Ureter (tissue), 1 donor: ENCODE results near the gene SUSD2. TPM values are rescaled to one million over a fixed set of nuclear protein-coding genes. Genes with fewer than 3 reads are reported as not detected.

Experiments
- DNase-seq: peaks from one replicate; pipeline ENCODE4 v3.0.0-alpha.2; 2020; ENCODE audit warnings: low spot score
- total RNA-seq: library from RNA; stranded (reverse); gene quantifications from one replicate; pipeline ENCODE4 v1.2.4, GENCODE V29; 2023
- donor health status: DM: yes; HTN: yes; CAD: no.

The SUSD2 gene
- total RNA-seq, 1 donor from 2014 or later: 8.3 TPM

DNA sequence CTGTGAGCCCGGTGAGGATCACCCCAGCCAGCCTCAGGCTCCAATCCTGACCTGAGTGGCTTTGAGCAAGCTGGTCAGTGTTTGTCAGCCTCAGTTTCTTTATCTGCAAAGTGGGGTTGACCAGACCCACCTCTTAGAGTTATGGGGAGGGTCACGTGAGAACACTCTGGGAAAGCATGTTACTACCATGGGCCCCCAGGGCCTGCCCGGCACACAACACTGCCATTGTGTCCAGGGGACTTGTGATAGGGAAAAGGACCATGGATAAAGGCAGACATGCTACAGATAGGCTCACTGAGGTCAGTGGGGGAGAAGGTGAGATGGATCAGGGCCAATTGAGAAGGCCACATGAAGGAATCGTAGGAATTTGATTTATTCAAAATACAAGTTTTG lies 32.1 kb upstream of the SUSD2 start:
- DNase-seq: no peak

- no peak for DNase-seq
These were observed 27.9 kb upstream of the SUSD2 start for GRCh38 chr22:24153353-24153752.

DNA sequence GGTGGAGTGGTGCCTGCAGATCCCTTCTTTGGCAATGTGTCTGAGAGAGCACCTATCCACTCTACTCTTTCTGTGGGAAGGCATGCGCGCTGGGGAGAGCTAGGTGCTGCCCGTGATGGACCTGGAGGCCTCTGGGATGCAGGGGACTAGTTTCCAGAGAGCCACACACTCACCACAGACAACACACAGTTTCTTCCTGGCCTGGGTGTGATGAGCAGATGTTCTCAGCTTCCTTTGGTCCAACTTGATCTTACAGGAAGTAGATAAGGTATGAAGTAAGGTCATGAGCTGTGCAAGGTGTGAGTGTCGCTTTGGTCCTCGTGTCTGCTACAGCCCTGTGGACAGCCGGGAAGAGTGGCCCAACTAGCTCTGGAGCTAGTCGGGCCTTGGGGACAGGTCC lies 27.3 kb upstream of the SUSD2 start:
- no peak for DNase-seq

DNA sequence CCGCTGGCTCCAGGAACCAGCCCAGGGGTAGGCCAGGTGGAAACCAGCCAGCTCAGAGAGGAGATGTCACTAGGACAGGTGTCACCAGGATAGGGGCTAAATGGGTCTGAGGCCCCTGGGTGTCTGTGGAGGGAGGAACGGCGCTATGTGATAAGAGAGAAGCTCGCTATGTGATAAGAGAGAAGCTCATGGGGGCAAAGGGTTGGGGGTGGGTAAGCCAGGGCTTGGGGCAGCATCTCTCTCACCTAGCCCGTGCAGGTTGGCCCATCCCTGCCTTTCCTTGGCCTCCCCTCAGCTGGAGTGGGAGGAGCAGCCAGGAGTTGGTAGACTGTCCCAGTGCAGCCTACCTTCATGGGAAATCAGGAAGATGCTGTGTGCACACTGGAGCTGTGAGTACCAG lies 26.5 kb upstream of the SUSD2 start:
- no peak for DNase-seq

GRCh38 chr22:24155627-24156140 lies 25.6 kb upstream of the SUSD2 start:
- peak; percentile 88 for DNase-seq

GRCh38 chr22:24156141-24156912 lies 25.0 kb upstream of the SUSD2 start:
- no peak for DNase-seq

DNA sequence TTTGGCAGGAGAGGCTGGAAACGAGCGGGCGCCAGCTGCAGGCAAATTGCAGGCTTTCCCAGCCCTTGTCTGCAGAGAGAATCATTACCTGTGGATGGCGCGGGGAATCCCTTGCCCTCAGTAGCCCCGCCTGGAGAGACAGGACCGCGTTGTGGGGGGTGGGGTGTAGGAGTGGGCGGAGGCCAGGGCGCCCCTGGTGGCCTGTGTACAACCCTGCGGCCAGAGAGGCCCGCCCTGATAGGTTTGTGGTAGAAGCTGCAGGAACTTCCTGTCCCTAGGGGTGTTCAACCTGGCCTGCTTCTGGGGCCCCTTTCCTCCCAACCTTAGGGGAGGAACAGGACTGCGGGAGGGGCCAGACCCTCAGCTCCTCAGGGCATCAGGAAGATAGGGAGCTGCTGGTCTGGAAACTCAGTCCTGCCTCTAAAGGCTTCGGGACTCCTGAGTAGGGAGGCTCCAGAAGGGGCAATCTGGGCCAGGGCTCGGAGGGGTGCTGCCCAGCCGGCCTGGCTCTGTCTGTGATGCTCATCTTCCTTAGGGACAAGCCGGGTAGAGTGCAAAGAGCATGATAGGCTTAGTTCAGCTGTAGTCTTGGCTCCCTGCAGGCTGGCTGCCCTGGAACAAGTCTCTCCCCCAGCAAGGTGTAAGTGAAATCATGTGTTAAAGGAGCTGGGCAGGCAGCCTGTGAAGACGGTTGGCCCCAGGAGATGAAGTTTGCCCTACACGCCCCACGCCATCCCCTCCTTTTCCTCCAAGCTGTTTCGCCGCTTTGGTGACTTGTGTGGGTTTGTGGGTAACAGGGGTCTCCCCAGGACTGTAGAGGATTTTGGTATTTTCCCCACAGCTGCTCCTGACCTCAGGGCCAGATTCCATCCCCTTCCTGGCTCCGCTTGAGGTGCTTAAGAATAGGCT lies 24.1 kb upstream of the SUSD2 start:
- peak; percentile 92 for DNase-seq

DNA sequence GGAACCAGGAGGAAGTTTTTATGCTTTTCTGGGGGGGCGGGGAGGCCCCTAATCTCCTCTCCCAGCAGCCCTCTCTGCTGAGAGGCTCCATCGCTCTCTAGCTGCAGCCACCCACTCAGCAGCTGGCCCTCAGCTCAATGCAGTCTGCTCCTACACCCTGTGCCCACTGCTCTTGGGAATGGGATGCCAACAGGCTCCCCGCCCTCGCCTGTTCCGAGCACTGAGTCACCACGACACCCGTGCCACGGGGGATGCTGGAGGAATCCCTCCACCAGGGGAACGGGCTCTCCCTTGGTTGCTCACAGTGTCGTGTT lies 23.5 kb upstream of the SUSD2 start:
- DNase-seq: no peak

- no peak for DNase-seq
These were observed 21.6 kb upstream of the SUSD2 start for GRCh38 chr22:24159650-24160049.

- DNase-seq: no peak
These were observed 20.7 kb upstream of the SUSD2 start for GRCh38 chr22:24160546-24160945.

DNA sequence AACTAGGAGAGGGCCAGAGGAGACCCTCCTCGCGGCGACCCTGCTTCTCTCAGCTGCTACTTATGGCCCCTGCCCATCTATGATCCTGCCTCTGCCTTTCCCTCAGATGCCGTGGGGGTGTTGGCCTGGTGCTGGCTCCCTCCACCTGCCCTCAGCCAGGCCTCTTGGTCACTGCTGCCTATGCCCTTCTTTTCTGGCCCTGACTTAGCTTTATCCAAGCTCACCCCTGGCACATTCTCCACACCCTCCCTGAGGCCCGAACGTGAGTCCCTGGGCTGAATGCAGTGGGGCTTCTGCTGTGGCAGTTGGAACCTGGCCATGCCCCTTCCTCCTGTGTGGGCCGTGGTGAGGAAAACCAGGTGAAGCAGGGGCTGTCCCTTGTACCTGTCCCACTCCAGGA lies 19.8 kb upstream of the SUSD2 start:
- no peak for DNase-seq

- no peak for DNase-seq
These were observed 19.4 kb upstream of the SUSD2 start for GRCh38 chr22:24161909-24162308.

DNA sequence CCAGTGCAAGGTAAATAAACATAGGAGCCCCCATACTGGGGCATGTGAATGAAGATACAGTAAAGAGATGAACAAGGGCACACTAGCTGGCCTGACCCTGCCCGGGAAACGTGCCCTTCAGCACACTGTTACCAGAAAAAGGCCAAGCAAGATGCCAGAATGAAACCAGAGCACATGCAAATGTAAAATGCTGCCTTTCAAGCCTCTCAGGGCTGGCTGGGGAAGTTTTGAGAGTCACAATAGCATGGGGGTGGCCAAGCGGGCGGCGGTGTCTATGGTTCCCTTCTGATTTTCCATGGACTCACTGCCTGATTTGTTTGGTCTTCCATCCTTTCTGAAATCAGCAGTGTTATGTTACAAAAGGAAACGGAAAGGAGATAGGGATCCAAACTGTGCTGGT lies 18.9 kb upstream of the SUSD2 start:
- DNase-seq: no peak

DNA sequence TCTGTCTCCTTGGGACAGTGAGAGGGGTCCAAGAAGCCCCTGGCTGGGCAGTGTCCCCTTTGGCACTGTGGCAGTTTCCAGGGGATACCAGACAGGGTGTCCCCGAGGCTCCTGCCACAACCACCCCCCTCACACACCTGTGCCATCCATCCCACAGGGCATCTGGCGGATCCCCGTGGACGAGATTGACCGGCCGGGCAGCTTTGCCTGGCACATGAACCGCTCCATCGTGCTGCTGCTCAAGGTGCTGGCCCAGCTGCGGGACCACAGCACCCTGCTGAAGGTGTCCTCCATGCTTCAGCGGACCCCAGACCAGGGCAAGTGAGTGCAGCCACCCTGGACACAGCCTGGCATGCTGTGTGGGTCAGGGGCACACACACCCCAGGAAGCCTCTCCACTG lies 17.0 kb upstream of the SUSD2 start:
- DNase-seq: no peak

DNA sequence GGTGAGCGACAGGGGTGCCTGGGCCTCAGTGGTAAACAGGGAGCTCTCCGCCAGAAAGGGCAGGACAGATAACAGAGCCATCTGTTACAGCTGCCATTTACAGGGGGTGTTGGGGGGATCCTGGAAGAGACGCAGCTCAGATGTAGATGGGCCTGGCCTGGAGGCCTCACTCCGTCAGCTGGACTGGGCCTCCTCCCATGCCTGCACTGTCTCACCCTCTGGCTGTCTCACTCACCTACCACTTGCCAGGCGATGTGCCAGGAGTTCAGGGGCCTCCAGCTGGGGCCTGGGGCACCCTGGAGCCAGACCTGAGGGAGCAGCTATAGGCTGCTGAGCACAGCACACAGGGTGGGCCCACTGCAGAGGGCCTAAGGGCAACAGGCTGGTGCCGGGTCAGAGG lies 16.3 kb upstream of the SUSD2 start:
- DNase-seq: no peak

DNA sequence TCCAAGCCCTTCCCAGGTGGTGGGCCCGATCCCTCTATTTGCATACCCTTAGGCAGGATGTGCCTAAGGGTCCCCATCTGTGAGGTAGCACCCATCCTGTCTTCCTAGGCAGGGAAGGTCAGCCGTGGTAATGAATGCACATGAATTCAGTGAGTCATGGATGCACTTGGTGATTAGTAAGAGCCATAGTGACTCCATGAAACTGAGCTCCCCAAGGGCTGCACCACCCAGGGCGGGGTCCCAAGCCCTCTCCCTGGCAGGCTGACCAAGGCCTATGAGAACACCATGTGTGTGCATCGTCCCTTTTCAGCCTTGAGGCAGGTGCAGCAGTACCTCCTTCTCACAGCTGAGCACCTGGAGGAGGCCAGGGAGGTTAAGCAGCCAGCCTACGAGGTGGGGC lies 15.6 kb upstream of the SUSD2 start:
- DNase-seq: no peak

DNA sequence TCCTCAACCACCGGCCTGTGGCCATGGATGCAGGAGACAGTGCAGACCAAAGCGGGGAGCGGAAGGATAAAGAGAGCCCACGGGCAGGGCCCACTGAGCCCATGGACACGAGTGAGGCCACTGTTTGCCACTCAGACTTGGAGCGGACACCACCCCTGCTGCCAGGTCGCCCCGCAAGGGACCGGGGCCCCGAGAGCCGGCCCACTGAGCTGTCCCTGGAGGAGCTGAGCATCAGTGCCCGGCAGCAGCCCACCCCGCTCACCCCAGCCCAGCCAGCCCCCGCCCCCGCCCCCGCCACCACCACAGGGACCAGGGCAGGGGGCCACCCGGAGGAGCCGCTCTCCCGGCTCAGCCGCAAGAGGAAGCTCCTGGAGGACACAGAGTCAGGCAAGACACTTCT lies 14.5 kb upstream of the SUSD2 start:
- DNase-seq: no peak

DNA sequence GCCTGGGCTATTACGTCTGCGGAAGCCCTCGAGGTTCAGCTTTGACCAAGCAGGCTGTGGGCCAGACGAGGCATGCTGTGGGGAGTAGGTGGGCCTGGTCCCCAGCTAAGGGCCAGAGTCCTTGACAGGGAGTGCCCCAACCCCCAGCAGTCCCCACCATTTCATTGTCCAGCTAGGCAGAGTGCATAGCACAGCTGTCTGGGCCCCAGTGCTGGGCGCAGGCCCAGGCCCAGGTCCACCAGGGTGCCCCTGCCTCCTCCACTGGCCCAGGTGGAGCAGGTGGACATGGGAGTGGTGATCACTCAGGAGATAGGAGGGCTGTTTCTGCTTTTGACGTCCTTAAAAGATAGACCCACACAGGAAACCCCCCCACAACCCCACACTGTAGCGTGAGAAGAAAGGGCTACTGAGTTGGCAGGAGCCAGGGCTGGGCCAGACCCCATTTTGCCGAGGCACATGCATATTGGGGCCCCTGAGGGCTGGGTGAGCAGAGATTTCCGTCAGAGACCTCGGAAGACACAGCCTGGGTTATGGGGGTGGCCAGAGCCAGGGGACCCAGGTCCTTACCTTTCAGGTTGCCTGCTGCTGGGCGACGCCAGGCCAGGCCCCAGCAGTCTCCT lies 11.7 kb upstream of the SUSD2 start:
- no peak for DNase-seq

DNA sequence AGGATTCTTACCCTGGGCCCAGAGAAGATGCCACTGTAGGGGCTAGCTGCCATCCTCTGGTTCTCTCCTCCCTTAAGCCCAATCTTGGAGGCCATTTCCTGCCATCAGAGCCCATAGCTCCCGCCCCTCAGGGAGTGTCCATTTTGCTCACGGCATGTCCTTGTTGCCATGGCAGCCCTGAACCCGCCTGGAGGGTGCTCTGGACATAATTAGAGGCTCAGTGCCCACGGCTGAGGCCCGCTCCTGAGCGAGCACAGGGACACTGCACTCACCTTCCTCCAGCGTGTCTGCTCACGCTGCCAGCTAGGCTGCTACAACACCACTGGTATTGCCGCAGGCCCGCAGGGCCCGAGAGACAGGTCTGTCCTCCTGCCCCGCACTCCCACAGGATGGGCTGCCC lies 11.1 kb upstream of the SUSD2 start:
- DNase-seq: no peak

DNA sequence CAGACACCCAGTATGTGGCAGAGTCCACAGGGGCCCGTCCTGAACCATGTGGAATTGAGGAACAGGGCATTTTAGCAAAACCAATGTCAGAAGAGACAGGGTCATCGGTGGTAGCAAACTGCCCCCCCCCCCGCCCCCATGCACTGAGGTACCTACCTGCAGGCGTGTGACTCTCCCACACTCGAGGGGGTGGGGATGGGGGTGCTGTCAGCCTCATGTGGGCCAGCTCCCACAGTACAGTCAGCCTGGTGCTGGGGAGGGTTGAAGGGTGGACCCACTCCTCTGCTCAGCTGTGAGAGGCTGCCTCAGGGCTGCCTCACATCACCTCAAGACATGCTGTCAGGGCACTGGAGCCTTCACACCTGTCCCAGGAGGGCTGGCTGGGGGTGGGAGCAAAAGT lies 10.7 kb upstream of the SUSD2 start:
- no peak for DNase-seq

DNA sequence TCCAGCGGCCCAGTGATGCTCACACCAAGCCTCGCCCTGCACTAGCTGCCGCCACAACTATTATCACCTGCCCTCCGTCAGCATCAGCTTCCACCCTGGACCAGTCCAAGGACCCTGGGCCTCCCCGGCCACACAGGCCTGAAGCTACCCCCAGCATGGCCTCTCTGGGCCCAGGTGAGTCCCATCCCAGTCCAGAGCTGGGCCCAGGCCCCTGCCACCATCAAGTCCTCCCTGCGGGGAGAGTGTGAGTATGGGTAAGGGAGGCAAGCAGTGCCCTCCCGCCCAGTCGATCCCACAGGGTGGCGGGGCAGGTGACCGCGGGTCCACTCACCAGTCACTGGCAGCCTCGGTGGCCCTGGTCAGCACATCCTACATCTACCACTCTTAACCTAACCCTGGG lies 9.5 kb upstream of the SUSD2 start:
- no peak for DNase-seq

GRCh38 chr22:24175160-24175808 lies 6.0 kb upstream of the SUSD2 start:
- DNase-seq: peak; percentile 83
